HG03558 (cell line): ENCODE measurements around the gene SLX4.
"Not testable (repeated sequence)": the region's sequence is repeated elsewhere in the genome, so short reads cannot be mapped to it uniquely, and the experiment has no call there.

ENCODE experiments used
- ATAC-seq: cut with Tn5 transposase; IDR thresholded peaks from one replicate; pipeline ENCODE4 v1.9.1; 2021; ENCODE audit warnings: moderate number of reproducible peaks; ENCODE audit not compliant: unreplicated experiment; ENCODE audit errors: extremely low read depth

The SLX4 gene, protein sequence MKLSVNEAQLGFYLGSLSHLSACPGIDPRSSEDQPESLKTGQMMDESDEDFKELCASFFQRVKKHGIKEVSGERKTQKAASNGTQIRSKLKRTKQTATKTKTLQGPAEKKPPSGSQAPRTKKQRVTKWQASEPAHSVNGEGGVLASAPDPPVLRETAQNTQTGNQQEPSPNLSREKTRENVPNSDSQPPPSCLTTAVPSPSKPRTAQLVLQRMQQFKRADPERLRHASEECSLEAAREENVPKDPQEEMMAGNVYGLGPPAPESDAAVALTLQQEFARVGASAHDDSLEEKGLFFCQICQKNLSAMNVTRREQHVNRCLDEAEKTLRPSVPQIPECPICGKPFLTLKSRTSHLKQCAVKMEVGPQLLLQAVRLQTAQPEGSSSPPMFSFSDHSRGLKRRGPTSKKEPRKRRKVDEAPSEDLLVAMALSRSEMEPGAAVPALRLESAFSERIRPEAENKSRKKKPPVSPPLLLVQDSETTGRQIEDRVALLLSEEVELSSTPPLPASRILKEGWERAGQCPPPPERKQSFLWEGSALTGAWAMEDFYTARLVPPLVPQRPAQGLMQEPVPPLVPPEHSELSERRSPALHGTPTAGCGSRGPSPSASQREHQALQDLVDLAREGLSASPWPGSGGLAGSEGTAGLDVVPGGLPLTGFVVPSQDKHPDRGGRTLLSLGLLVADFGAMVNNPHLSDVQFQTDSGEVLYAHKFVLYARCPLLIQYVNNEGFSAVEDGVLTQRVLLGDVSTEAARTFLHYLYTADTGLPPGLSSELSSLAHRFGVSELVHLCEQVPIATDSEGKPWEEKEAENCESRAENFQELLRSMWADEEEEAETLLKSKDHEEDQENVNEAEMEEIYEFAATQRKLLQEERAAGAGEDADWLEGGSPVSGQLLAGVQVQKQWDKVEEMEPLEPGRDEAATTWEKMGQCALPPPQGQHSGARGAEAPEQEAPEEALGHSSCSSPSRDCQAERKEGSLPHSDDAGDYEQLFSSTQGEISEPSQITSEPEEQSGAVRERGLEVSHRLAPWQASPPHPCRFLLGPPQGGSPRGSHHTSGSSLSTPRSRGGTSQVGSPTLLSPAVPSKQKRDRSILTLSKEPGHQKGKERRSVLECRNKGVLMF (N-terminal part only)

DNA sequence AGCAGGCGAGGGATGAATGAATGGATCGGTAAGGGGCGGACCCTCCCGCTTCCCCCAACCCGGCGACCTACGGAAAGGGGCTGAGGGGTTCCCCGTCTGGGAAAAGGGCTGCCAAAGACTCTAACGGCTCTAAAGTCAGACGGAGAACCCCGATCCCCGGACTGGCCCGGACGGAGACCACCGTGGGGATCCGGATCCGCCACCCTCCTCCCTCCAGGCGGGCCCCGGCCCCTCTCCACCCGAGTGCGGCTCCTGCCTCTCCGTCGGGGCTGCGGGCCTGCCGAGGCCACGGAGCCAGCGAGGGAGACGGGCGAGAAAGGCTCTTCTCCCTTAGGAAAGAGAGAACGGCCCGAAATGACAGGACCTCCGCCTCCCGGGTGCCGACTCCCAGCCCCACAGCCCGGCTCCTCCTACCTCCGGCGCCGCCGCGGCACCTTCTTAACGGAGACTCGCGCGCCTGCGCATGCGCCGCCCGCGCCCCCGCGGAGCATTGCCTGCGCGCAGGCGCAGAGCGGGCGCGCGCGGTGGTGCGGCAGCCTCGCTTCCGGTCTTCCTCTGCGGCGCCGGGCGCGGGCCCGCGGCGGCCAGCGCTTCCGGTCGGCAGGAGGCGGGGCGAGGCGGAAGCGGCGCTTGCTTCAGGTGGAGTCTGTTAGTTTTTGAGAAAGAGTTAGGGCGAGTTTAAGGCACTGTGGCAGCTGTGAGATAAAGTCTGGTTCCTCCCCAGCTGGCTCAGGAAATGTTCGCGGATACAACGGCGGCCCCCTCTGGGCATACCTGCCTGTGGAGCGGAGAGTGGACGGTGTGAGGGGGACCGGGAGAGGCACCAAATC is at the start of gene SLX4:
SLX4 (minus strand) TSS at position 461 of the 830 bp plus-strand sequence. CDS start 2,642 bp downstream, outside the sequence.
- ATAC-seq, result peak; percentile 60

DNA sequence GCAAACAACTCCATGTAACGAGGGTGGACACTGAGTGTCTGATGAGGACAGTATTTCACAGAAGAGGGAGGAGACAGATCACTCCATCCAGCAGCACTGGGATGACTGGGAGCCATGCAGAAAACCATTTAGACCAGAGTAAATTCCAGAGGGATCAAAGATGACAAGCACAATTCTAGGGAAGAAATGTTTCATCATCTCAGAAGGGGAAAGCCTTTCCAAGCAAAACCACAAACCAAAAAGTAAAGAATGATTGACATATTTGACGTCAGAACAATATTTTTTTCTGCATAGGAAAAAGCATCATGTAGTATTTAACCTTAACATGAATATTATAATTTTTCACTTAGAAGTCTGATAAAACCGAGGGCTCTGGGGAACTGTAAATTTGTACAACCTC is 47.8 kb upstream of the SLX4 start:
- ATAC-seq, result no peak

DNA sequence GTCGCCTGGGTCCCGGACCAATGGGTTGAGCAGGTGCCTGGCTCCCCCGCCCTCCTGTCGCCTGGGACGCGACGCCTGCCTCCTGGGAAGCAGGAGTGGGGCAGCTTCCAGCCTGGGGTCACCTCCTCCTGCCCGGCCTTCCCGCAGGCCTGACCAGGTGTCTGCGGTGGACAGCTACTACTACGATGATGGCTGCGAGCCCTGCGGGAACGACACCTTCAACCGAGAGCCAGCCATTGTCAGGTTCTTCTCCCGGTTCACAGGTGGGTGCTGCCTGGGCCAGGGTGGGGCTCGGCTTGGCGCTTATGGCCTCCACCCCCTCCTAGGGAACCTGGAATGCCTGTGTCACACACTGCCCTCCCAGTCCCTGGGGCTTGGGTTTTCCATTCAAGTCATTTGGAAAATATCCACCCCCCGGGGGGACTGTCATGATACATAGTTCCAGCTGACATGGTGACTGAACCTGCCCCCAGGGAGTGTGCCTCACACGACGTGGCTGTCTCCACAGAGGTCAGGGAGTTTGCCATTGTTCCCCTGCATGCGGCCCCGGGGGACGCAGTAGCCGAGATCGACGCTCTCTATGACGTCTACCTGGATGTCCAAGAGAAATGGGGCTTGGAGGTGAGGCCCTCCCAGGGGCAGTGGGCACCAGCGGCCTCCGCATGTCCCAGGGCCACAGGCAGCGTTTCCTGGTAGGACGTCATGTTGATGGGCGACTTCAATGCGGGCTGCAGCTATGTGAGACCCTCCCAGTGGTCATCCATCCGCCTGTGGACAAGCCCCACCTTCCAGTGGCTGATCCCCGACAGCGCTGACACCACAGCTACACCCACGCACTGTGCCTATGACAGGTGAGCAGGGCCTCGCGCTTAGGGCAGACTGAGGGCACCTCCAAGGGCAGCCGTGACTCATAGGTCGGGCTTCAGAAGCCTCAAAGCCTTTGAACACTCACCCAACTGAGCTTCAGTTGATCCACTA is 45.4 kb upstream of the SLX4 start:
- no peak for ATAC-seq

GRCh38 chr16:3656160-3656490 is 44.7 kb upstream of the SLX4 start:
- not testable (repeated sequence) for ATAC-seq

GRCh38 chr16:3655396-3656159 is 44.2 kb upstream of the SLX4 start:
- ATAC-seq, result no peak

DNA sequence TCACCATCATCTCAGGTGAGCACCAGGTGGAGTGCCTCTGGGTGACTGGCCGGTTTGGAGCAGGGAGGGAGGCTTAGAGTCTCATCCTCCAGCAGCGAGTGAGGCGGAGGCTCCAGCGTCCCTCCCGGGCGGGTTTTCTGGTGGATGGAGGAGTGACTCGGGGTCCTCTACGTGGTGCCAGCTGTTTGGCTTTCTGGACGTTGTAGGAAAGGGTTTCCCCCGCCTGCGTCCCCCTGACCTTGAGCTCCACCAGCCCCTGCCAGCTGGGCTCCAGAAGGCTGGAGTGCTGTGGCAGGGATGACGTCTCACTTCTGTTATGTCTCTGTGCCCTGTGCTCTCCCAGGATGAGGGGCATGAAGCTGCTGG is 43.6 kb upstream of the SLX4 start:
- ATAC-seq, result no peak

GRCh38 chr16:3654249-3654991 is 43.0 kb upstream of the SLX4 start, which contains the start of gene DNASE1:
Gene DNASE1, plus strand, starts transcription at chr16:3654691. Its CDS starts 683 bp downstream, at chr16:3655374.
- ATAC-seq, result no peak

DNA sequence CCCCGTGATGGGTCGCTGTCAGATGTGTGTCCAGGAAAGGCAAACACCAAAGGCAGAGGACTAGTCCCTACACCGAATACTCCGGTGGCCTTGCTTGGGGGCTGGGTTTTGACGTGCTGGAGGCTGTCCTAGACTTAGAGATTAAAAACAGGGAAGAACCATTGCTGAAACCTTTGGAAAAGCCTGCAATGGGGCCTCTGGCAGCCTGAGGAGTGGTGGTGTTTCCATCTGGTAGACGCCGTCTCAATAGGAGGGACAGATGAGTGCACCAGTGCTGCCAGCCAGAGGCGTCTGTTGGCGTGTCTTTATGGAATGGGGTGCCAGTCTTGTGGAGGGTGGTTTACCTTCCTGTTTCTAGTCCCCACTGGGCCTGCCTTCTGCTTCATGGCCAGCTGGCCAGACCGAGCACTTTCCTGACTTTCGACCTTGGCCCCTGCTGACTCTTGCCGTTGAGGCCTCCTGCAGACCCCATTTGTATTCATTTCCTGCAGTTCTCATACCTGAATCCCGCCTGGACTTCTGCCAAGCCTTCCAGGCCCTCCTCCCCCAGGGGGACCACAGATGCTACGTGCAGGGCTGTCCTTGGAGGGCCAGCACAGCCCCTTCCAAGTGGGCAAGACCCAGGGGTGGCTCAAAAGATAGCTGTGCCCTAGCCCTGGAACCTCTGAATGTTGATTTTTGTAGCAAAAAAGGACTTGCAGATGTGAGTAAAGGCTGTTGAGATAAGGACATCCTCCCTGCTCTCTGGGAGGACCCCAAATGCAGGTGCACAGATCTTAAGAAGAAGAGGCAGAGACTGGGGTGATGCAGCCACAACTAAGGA is 41.2 kb upstream of the SLX4 start:
- no peak for ATAC-seq

DNA sequence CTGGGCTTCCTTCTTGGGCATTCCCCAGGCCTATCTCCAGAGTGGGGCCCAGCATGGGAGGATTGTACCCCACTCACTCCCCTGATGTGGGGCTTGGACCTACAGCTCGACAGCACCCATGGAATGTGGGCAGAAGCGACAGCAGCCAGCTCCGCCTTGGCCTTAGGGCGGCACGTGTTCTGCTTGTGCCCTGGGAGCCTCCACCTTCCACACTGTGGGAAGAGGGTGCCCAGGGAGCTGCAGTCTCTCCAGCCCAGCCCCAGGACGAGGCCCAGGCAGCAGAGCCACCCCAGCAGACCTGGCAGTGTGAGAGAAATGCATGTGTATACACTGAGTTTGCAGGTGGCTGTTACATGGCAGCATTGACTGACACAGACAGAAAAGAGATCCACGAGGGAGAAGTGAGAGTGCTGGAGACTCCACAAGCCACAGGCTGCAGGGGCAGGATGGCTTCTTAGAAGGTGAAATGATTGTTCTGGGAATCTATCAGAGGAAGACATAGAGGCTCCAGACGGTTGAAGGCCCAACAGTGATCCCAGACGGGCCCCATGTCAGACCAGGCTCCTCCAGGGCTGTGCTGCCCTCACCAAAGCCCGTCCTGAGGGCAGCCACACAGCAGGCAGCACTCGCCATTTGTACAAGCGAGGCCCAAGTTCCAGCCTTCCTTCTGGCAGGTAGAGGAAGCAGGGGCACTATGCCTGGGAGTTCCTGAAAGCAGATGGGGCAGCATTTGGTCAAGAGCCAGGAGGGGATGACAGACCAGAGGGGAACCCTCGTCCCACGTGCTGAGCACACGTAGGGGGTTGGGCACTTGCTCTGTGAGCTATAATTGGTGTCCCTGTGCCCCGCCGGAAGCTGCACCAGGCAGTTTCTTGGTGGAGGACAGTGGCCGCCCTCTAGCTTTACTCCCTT is 40.3 kb upstream of the SLX4 start:
- no peak for ATAC-seq

- no peak for ATAC-seq
Measured at GRCh38 chr16:3650631-3651265, 39.3 kb upstream of the SLX4 start.

DNA sequence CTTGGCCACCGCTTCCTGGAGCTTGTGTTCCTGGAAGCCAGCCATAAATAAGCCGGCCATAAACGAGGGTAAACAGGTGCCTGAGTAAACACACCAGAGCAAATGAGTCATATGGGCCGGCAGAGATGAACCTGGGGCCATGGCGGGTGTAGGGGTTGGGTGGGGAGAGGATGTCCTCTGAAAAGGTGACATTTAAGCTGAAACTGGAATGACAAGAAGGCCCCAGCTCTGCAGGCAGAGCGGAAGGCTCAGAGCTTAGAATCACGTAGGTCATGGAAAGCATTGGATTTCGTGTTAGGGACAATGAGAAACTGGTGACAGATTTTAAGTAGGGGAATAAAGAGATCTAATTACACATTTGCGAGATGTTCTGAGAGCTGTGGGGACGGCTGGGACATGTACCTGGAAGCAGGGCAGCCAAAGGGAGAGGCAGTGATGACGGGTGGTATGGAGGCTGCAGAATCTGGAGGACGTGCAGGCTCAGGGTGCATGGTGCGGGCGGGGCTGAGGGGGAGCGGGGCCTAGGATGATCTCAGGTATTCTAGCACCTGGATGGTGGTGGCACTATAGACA is 35.0 kb upstream of the SLX4 start:
- ATAC-seq, result no peak

DNA sequence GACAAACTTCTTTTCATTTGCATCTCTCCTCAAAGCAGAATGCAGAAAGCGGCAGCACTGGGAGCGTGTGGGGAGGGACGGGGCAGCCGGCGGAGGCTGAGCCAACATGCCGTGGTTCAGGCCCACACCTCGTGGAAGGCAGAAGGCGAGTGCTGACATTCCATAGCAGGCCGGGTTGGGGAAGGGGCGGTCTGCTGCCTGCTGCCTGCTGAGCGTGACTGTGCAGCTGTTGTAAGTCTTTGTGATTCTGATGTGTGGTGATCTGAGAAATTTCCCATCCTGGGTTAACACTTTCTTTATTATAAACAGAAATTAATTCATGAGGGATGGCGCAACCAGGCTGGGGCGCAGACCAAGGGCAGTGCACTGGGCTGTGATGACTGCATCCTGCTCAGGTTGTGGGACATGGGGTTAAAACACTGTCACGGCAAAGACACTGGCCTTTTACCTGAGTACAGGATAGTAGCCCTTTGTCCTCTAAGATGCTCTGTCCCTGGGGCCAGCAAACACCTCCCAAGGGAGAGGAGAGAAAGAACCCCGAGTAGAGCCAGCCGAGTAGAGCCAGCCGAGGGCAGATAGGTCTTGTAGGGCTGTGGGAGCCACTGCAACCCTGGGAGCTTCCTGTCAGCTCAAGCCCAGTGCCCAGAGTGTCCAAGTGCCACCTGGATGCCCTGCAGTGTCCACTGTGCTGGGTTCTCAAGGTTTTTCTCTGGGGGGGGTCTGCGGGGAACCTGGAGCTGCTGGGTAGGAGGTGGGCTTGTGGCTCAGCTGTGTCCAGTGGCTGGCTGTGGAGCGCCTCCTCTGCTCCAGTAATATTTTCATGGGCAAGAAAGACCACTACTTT is 34.3 kb upstream of the SLX4 start:
- ATAC-seq, result no peak

DNA sequence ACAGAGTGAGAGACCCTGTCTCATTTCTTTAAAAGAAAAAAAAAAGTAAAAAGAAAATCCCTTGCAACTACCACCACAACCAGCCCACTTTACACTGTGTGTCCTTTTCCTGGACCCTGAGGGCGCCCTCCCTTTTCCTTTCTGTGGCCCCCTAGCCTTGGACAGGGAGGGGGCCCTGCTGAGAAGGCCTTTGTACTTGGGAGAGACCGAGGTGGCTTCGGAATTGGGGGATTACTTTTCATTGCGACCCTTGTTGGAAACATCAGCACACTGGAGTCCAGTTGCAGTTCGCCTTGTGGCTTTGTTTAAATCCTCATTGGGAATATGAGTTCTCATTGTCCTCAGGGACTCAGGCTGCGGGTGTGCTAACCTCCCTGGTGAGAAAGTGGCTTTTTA is 33.7 kb upstream of the SLX4 start:
- no peak for ATAC-seq
